GM23338 (cell line): Measurements from ENCODE around the gene ELP2. TPM values are rescaled to one million over a fixed set of nuclear protein-coding genes. Genes with fewer than 3 reads are reported as not detected.

Source experiments
- ATAC-seq: fragments of 200-7000 bp; cut with Tn5 transposase; 3 replicates; pipeline ENCODE4 v1.9.1; 2020
- DNase-seq: peaks from one replicate; pipeline ENCODE4 v3.0.0-alpha.2; 2015; ENCODE audit warnings: low spot score
- H2AFZ ChIP-seq: fragments of 200-600 bp; sonication (generic); 2 replicates; pipeline ENCODE4 v1.8.0; 2016; ENCODE audit warnings: antibody characterized with exemption, mild to moderate bottlenecking, moderate library complexity
- H3F3A ChIP-seq: fragments of 200-600 bp; sonication (generic); replicated peaks from 2 replicates; pipeline ENCODE4 v1.8.0; 2017; ENCODE audit warnings: antibody characterized with exemption, mixed run types, low read depth
- H3K27ac ChIP-seq: fragments of 200-600 bp; sonication (generic); 2 replicates; pipeline ENCODE4 v1.6.1; 2016; ENCODE audit warnings: low read depth
- H3K27me3 ChIP-seq: fragments of 200-600 bp; sonication (generic); 2 replicates; pipeline ENCODE4 v1.8.0; 2016; ENCODE audit warnings: mild to moderate bottlenecking, mixed run types, moderate library complexity; ENCODE audit not compliant: insufficient read depth
- H3K36me3 ChIP-seq: fragments of 200-600 bp; sonication (generic); 2 replicates; pipeline ENCODE4 v1.8.0; 2016; ENCODE audit warnings: mild to moderate bottlenecking; ENCODE audit not compliant: insufficient read depth
- H3K4me1 ChIP-seq: fragments of 200-600 bp; sonication (generic); 2 replicates; pipeline ENCODE4 v1.8.0; 2016; ENCODE audit warnings: mild to moderate bottlenecking, moderate library complexity; ENCODE audit not compliant: insufficient read depth
- H3K4me2 ChIP-seq: fragments of 200-600 bp; sonication (generic); 2 replicates; pipeline ENCODE4 v1.7.1; 2017; ENCODE audit warnings: mixed run types
- H3K4me3 ChIP-seq: fragments of 200-600 bp; sonication (generic); 2 replicates; pipeline ENCODE4 v1.6.1; 2016; ENCODE audit warnings: mixed run types
- H3K79me2 ChIP-seq: fragments of 200-600 bp; sonication (generic); replicated peaks from 2 replicates; pipeline ENCODE4 v1.8.0; 2017; ENCODE audit warnings: mild to moderate bottlenecking; ENCODE audit not compliant: insufficient read depth
- H3K9me2 ChIP-seq: fragments of 200-600 bp; sonication (generic); 2 replicates; pipeline ENCODE4 v1.8.0; 2017; ENCODE audit not compliant: insufficient read depth
- H4K20me1 ChIP-seq: fragments of 200-600 bp; sonication (generic); replicated peaks from 2 replicates; pipeline ENCODE4 v1.8.0; 2017; ENCODE audit warnings: mild to moderate bottlenecking; ENCODE audit not compliant: insufficient read depth
- H3K27ac Mint-ChIP-seq: 2 replicates; pipeline ENCODE4 v1.8.0; 2020; ENCODE audit warnings: inconsistent platforms, mild to moderate bottlenecking, moderate library complexity, mixed read lengths
- H3K27me3 Mint-ChIP-seq: 3 replicates; pipeline ENCODE4 v1.8.0; 2022; ENCODE audit warnings: low read depth, mild to moderate bottlenecking, moderate library complexity, mixed read lengths, inconsistent platforms; ENCODE audit not compliant: insufficient read depth, poor library complexity
- H3K36me3 Mint-ChIP-seq: 3 replicates; pipeline ENCODE4 v1.8.0; 2021; ENCODE audit warnings: low read depth, mild to moderate bottlenecking, inconsistent platforms, moderate library complexity, mixed read lengths
- H3K4me1 Mint-ChIP-seq: 3 replicates; pipeline ENCODE4 v1.8.0; 2020; ENCODE audit warnings: mild to moderate bottlenecking, inconsistent platforms, mixed read lengths
- H3K4me3 Mint-ChIP-seq: 3 replicates; pipeline ENCODE4 v1.8.0; 2021; ENCODE audit warnings: moderate library complexity, mild to moderate bottlenecking, inconsistent platforms, mixed read lengths
- H3K9me3 Mint-ChIP-seq: 3 replicates; pipeline ENCODE4 v1.8.0; 2020; ENCODE audit warnings: moderate library complexity, mild to moderate bottlenecking, inconsistent platforms, mixed read lengths
- EZH2 ChIP-seq: fragments of 200-600 bp; sonication (generic); IDR thresholded peaks from one replicate; pipeline ENCODE4 v1.8.0; 2017; ENCODE audit warnings: antibody characterized with exemption, mild to moderate bottlenecking, low read depth; ENCODE audit not compliant: unreplicated experiment
- EZH2phosphoT487 ChIP-seq: fragments of 200-600 bp; sonication (generic); IDR thresholded peaks from one replicate; pipeline ENCODE4 v1.8.1; 2018; ENCODE audit warnings: antibody characterized with exemption; ENCODE audit not compliant: unreplicated experiment
- ZNF114 ChIP-seq: fragments of 250-450 bp; sonication (Bioruptor Pico); IDR thresholded peaks from 2 replicates; pipeline ENCODE4 v1.5.0; 2020; ENCODE audit warnings: mild to moderate bottlenecking, moderate library complexity
- ZNF331 ChIP-seq: fragments of 250-450 bp; sonication (Bioruptor Pico); IDR thresholded peaks from 2 replicates; pipeline ENCODE4 v1.5.0; 2020; ENCODE audit warnings: low read depth, mild to moderate bottlenecking, moderate library complexity
- polyA plus RNA-seq: library from polyadenylated mRNA; unstranded; fragments of >200 nt; fragmentation: Nextera tagmentation; extraction: Ambion mirVana; gene quantifications from 2 replicates; pipeline ENCODE4 v1.2.1, GENCODE V29; 2016
- total RNA-seq: library from RNA; depleted of rRNA; stranded (reverse); fragments of >200 nt; shearing (Covaris generic); gene quantifications from 2 replicates; pipeline ENCODE4 v1.2.3, GENCODE V29; 2014
- TF ChIP-seq, protein P1 (sequence below): fragments of 250-450 bp; sonication (Bioruptor Pico); IDR thresholded peaks from 2 replicates; pipeline ENCODE4 v1.5.0; 2020; ENCODE audit warnings: mild to moderate bottlenecking, moderate library complexity
- TF ChIP-seq, protein P2 (sequence below), 2 experiments: fragments of 200-600 bp in 1 of 2; sonication (generic) in 1 of 2; conservative IDR thresholded peaks; 2 replicates each; pipeline versions ENCODE4 v1.5.1 to v1.6.1; 2016 to 2017; ENCODE audit warnings: antibody characterized with exemption in 2 of 2, low read depth in 2 of 2, mild to moderate bottlenecking in 2 of 2, moderate library complexity in 1 of 2
- TF ChIP-seq, protein P3 (sequence below): IDR thresholded peaks from 2 replicates; pipeline ENCODE4 v1.6.1; 2016; ENCODE audit warnings: antibody characterized with exemption

ELP2 gene
- total and polyA plus RNA-seq, 2 experiments from 2014 or later, result 119 to 135 TPM

DNA sequence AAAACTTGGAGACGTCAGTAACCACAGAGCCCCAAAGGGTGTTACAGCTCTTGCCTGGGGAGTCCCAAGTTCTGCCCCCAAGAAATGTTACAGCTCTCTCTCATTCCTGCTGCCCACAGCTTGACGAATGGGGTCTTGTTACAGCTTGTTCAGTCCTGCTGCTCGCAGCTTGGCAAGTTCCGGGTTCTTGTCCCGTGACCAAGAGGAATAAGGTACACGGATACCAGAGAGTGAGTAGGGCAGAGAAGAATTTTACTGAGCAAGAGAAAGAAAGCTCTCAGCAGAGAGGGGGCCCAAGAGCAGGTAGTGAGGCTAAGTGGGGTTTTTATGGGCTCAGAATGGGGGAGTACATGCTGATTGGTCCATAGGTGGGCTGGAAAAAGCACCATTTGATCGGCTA lies 27.8 kb upstream of the ELP2 start (continued):
- TF ChIP-seq, protein P1, sequence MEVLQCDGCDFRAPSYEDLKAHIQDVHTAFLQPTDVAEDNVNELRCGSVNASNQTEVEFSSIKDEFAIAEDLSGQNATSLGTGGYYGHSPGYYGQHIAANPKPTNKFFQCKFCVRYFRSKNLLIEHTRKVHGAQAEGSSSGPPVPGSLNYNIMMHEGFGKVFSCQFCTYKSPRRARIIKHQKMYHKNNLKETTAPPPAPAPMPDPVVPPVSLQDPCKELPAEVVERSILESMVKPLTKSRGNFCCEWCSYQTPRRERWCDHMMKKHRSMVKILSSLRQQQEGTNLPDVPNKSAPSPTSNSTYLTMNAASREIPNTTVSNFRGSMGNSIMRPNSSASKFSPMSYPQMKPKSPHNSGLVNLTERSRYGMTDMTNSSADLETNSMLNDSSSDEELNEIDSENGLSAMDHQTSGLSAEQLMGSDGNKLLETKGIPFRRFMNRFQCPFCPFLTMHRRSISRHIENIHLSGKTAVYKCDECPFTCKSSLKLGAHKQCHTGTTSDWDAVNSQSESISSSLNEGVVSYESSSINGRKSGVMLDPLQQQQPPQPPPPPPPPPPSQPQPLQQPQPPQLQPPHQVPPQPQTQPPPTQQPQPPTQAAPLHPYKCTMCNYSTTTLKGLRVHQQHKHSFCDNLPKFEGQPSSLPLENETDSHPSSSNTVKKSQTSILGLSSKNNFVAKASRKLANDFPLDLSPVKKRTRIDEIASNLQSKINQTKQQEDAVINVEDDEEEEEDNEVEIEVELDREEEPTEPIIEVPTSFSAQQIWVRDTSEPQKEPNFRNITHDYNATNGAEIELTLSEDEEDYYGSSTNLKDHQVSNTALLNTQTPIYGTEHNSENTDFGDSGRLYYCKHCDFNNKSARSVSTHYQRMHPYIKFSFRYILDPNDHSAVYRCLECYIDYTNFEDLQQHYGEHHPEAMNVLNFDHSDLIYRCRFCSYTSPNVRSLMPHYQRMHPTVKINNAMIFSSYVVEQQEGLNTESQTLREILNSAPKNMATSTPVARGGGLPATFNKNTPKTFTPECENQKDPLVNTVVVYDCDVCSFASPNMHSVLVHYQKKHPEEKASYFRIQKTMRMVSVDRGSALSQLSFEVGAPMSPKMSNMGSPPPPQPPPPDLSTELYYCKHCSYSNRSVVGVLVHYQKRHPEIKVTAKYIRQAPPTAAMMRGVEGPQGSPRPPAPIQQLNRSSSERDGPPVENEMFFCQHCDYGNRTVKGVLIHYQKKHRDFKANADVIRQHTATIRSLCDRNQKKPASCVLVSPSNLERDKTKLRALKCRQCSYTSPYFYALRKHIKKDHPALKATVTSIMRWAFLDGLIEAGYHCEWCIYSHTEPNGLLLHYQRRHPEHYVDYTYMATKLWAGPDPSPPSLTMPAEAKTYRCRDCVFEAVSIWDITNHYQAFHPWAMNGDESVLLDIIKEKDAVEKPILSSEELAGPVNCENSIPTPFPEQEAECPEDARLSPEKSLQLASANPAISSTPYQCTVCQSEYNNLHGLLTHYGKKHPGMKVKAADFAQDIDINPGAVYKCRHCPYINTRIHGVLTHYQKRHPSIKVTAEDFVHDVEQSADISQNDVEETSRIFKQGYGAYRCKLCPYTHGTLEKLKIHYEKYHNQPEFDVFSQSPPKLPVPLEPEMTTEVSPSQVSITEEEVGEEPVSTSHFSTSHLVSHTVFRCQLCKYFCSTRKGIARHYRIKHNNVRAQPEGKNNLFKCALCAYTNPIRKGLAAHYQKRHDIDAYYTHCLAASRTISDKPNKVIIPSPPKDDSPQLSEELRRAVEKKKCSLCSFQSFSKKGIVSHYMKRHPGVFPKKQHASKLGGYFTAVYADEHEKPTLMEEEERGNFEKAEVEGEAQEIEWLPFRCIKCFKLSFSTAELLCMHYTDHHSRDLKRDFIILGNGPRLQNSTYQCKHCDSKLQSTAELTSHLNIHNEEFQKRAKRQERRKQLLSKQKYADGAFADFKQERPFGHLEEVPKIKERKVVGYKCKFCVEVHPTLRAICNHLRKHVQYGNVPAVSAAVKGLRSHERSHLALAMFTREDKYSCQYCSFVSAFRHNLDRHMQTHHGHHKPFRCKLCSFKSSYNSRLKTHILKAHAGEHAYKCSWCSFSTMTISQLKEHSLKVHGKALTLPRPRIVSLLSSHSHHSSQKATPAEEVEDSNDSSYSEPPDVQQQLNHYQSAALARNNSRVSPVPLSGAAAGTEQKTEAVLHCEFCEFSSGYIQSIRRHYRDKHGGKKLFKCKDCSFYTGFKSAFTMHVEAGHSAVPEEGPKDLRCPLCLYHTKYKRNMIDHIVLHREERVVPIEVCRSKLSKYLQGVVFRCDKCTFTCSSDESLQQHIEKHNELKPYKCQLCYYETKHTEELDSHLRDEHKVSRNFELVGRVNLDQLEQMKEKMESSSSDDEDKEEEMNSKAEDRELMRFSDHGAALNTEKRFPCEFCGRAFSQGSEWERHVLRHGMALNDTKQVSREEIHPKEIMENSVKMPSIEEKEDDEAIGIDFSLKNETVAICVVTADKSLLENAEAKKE (CRISPR knock-in tag), result no peak
- TF ChIP-seq EZH2phosphoT487 (no peak), EZH2 (no peak), ZNF331 (CRISPR knock-in tag) (no peak)
- TF ChIP-seq, protein P2, sequence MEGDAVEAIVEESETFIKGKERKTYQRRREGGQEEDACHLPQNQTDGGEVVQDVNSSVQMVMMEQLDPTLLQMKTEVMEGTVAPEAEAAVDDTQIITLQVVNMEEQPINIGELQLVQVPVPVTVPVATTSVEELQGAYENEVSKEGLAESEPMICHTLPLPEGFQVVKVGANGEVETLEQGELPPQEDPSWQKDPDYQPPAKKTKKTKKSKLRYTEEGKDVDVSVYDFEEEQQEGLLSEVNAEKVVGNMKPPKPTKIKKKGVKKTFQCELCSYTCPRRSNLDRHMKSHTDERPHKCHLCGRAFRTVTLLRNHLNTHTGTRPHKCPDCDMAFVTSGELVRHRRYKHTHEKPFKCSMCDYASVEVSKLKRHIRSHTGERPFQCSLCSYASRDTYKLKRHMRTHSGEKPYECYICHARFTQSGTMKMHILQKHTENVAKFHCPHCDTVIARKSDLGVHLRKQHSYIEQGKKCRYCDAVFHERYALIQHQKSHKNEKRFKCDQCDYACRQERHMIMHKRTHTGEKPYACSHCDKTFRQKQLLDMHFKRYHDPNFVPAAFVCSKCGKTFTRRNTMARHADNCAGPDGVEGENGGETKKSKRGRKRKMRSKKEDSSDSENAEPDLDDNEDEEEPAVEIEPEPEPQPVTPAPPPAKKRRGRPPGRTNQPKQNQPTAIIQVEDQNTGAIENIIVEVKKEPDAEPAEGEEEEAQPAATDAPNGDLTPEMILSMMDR (conservative IDR thresholded peaks at IDR 0.05; ENCODE audit: low read depth in 2 of 2), result no peak
- TF ChIP-seq, protein P3, sequence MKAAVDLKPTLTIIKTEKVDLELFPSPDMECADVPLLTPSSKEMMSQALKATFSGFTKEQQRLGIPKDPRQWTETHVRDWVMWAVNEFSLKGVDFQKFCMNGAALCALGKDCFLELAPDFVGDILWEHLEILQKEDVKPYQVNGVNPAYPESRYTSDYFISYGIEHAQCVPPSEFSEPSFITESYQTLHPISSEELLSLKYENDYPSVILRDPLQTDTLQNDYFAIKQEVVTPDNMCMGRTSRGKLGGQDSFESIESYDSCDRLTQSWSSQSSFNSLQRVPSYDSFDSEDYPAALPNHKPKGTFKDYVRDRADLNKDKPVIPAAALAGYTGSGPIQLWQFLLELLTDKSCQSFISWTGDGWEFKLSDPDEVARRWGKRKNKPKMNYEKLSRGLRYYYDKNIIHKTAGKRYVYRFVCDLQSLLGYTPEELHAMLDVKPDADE, result no peak

DNA sequence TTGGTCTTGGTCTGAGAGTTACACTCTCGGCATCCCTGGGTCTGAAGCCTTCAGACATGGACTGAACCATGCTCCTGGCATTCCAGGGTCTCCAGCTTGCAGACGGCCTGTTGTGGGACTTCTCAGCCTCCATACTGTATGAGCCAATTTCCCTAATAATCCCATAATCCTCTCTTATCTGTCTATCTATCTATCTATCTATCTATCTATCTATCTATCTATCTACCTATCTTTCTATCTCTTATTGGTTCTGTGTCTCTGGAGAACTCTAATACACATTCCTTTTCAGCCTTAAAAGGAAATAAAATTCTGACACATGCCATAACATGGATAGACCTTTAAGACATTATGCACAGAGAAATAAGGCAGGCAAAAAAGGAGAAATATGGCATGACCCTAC lies 24.9 kb upstream of the ELP2 start:
- no peak overlapping the region for H3K4me3 ChIP-seq
- no peaks in the 10 kb centered on the region for H3K79me2 ChIP-seq
- no peak overlapping the region for H3K27ac ChIP-seq
- no peaks in the 10 kb centered on the region for H3K9me2 ChIP-seq
- DNase-seq (no peak), ATAC-seq (no peak)
- H2AFZ ChIP-seq, result no peak overlapping the region
- H3K27me3 ChIP-seq, result no peaks in the 10 kb centered on the region
- H3K9me3 Mint-ChIP-seq, result peaks cover 26% of the 10 kb centered on the region
- no peaks in the 10 kb centered on the region for H3K4me1 ChIP-seq
- no peak overlapping the region for H3K4me3 Mint-ChIP-seq
- H3K36me3 Mint-ChIP-seq, result peaks cover 22% of the 10 kb centered on the region
- H3K4me2 ChIP-seq, result no peak overlapping the region
- no peaks in the 10 kb centered on the region for H3K4me1 Mint-ChIP-seq
- no peak overlapping the region for H3K27ac Mint-ChIP-seq
- H3K36me3 ChIP-seq, result peaks cover 3% of the 10 kb centered on the region
- H3F3A ChIP-seq, result no peaks in the 10 kb centered on the region
- peaks cover 6% of the 10 kb centered on the region for H3K27me3 Mint-ChIP-seq
- no peaks in the 10 kb centered on the region for H4K20me1 ChIP-seq
- TF ChIP-seq, protein P2 (conservative IDR thresholded peaks at IDR 0.05; ENCODE audit: low read depth in 2 of 2), result no peak
- TF ChIP-seq, protein P3, result no peak
- no peak for TF ChIP-seq EZH2phosphoT487
- no peak for TF ChIP-seq ZNF114 (CRISPR knock-in tag)
